Effector CD4-positive, alpha-beta T cell (primary cell): Measurements from ENCODE around the gene CXCL17.
"Not testable (repeated sequence)": the region's sequence is repeated elsewhere in the genome, so short reads cannot be mapped to it uniquely, and the experiment has no call there.

ENCODE experiments used
- DNase-seq: peaks from one replicate; pipeline ENCODE4 v3.0.0-alpha.2; 2020

Gene CXCL17

DNA sequence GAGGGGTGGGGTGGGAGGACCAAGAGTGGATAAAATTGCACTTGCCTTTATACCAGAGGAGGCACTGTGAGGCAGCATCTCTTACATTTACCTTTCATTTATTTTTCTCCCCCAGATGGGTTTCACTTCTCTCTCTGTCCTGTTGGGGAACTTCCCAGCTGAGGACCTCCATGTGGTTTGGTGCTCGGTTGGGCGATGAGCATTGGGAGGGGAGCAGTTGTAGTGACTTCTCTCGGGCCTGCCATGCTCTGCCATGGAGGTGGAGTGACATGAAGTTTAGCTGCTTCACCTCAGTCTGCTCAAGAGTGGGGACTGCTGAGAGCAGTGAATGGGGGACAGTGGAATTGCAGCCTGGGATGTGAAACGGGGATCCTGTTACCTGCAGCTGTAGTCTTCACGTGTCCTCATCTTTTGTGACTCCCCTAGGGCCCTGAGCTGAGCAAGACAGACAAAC lies 23.1 kb upstream of the CXCL17 start:
- no peak for DNase-seq

DNA sequence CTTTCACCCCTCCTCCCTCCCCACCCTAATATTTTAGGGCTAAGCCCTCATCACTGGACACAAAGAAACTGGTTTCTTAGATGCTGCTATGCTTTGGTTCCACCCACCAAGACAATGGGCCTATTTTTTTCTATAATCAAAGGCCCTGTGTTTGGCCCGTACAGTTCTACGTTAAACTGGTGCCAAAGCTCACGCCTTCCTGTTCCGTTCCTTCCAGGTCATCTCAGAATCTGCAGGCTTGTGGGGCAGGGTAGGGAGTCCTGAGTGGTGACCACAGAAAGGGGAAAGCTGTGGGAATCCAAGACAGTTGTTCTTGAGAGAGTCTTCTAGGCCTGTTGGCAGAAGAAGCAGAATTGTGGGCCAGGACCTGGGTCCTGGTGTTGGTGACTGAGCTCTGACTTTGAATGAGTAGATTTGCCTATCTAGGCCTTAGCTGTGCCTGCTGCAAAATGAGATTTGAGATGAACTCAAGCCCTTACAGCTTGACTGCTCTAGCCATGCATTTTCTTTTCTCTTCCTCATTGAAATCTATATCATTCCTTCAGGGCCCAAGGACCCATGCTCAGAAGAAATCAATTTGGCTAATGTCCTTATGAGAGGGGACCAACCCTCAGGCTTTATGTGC lies 19.1 kb upstream of the CXCL17 start:
- DNase-seq: no peak

GRCh38 chr19:42461231-42461630 lies 18.5 kb upstream of the CXCL17 start:
- not testable (repeated sequence) for DNase-seq

GRCh38 chr19:42459926-42460325 lies 17.2 kb upstream of the CXCL17 start:
- no peak for DNase-seq

DNA sequence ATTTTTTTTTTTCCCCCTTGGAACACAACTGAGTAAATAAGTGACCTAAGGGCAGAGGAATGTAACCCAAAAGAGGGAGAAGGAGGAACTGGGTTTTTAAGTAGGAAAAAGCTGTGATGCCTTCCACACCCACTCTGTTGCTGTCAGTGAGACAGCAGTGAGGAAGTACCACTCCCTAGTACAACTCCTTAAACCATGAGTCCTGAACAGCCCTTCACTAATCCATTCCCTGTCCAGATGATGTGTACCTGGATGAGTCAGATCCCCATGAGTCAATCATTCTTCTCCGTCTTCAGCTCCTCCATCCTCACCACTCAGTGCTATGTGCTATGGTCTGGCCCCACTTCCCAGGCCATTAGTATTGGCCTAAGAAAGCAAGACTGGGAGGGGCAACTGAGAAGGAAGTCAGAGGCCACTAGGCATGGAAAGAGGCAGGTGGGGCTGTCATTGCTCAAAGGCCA lies 12.9 kb upstream of the CXCL17 start:
- DNase-seq: no peak

- no peak for DNase-seq
Observed at GRCh38 chr19:42455086-42455485, 12.3 kb upstream of the CXCL17 start.

GRCh38 chr19:42452590-42452989 lies 9.8 kb upstream of the CXCL17 start:
- no peak for DNase-seq

GRCh38 chr19:42450314-42450934 lies 7.7 kb upstream of the CXCL17 start:
- peak; percentile 73 for DNase-seq

DNA sequence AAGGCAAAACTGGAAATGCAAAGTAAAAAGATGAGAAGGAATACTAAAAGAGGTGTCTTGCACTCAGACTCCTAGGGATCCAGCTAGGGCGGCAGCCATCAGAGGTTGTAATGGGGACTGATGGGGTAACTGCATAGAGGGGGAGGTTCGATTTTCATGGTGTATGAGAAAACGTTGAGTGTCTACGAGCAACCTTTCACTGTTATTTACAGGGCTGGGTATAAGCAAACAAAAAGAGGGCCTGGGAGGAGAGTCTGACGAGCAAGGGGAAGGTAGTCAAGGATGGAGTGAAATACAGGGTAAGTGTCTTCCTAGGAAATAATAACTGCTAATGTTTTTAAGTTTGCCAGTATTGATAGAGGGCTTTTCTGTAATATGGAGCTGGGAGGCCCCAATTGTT lies 5.6 kb upstream of the CXCL17 start:
- DNase-seq: not testable (repeated sequence)

DNA sequence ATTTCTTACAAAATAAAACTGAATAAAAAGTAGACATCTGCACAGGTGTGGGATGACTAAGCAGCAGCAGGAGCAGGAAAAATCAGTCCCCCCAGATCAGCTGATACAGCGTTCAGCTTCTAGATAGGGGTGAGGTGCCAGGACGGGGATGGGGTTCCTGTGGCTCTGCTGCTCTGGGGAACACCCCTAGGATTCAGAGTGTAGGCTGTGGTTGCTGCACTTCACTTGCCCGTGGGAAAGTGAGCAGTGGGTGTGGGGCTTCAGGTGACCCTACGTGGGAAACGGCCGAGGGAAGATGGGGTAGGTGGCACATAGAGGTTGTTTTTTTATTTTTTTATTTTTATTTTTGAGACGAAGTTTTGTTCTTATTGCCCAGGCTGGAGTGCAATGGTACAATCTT lies 3.2 kb upstream of the CXCL17 start:
- no peak for DNase-seq

GRCh38 chr19:42443944-42444398 lies 1.2 kb upstream of the CXCL17 start:
- no peak for DNase-seq

- DNase-seq: no peak
Observed at GRCh38 chr19:42441049-42441445, 1.7 kb downstream of the CXCL17 start.

DNA sequence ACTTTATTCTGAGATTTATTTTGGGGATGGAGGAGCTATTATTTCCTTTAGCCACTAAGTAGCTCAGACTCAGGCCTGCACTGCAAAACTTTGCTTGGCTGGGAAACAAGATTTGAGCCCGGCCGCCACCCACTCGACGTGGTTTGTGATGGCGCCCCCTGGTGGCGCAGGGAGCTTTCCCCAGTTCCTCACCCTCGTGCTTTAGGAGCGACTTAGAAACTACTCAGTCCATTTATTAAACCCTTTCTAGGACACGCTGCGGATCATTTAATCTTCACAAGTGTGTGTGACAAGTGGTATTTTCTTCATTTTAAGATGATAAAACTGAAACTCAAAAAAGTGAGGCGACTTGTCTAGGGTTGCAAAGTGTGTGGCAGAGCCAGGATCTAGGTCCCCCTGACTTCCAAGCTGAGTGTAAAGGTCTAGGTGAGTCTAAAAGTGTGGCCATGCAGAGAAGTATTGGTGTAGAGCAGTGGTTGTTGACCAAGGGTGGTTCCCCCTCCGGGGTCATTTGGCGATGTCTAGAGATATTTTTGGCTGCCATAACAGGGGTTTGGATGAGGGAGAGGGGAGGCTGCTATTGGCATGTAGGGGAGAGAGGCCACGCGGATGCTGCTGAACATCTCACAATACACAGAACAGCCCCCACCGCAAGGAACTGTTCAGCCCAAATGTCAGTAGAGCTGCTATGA lies 2.2 kb downstream of the CXCL17 start:
- DNase-seq: peak; percentile 74

DNA sequence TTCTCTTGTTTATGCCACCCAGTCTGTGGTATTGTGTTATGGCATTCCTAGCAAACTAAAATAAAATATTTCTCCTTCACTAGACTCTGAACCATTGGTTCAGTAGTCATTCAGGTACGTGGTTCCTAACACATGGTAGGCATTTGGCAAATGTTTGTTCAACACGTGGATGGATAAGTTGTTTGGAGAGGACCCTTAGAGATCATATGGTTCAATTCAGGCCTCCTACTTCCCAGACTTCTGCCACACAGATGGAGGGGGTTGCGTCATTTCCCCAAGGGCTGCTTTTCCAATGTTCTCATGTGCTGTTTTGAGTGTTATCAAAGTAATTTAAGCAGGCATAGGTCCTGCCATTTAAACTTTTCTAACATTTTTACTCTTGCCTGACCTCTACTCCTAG lies 6.7 kb downstream of the CXCL17 start:
- no peak for DNase-seq

DNA sequence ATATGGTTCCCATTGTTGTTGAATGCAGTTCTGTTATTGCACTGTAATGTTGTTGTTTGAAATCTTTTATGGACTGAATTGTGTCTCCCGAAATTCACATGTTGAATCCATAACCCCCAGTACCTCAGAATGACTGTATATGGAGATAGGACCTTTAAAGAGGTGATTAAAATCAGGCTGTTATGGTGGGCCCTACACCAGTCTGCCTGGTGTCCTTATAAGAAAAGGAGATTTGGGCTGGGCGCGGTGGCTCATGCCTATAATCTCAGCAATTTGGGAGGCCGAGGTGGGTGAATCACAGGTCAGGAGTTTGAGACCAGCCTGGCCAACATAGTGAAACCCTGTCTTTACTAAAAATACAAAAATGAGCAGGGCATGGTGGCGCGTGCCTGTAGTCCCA lies 7.4 kb downstream of the CXCL17 start:
- DNase-seq: no peak

- peak; percentile 57 for DNase-seq
Observed at GRCh38 chr19:42433503-42434260, 9.1 kb downstream of the CXCL17 start.

- no peak for DNase-seq
Observed at GRCh38 chr19:42431486-42431885, 11.3 kb downstream of the CXCL17 start.

DNA sequence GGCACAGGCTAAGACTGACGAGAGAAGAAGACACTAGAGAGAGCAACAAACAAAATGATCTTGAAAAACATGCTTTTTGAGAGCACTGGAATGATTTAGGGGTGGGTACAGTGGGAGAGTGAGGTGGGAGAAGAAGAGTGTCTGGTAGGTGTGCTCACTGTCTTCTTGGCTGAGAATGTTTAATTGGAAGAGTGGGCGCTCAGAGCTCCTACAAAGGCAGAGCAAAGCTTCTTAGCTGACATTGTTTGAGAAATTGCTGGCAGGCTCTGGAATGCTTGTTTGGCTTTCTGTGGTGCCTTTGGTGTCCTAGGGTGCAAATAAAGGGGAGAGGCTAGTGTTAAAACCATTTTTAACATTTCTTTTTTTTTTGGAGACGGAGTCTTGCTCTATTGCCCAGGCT lies 14.1 kb downstream of the CXCL17 start:
- DNase-seq: no peak

DNA sequence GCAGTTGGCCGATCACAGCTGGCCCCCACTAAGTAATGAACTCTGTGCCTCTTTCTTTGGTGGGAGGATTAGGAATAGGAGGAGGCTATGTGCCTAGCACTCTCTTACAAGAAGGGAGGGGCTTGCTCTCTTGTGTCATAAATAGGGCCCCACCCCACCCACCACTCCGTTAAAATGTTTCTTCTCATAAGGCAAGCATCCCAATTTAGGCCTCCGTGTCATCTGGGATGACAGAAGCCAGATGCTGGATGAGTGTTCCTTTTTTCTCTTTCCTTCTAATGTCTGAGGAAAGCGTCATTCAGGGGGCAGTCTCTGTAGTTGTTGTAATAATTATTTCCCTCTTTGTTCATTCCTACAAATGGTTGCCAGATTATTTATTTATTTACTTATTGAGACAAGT lies 15.4 kb downstream of the CXCL17 start, which contains the start of gene LIPE:
Gene LIPE, minus strand, starts transcription at position 76 of the 400 bp plus-strand sequence. CDS start 239 bp downstream, outside the sequence.
- no peak for DNase-seq

DNA sequence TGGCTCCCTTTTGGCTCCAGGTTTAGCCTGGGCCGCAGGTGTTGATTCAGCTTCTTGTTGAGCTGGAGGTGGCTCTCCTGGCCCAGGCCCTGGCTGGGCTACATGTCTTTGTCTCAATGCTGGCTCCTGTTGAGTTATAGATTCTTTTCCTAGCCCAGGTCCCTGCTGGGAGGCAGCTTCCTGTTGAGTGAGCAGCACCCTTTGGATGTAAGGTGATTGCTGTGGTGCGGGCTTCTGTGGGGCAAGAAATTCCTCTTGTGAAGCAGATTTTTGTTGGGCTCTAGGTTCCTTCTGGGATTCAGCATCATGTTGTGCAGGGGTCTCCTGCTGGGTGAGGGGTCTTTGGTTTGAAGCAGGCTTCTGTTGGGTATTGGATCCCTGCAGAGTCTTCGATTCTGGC lies 16.1 kb downstream of the CXCL17 start:
- DNase-seq: no peak

DNA sequence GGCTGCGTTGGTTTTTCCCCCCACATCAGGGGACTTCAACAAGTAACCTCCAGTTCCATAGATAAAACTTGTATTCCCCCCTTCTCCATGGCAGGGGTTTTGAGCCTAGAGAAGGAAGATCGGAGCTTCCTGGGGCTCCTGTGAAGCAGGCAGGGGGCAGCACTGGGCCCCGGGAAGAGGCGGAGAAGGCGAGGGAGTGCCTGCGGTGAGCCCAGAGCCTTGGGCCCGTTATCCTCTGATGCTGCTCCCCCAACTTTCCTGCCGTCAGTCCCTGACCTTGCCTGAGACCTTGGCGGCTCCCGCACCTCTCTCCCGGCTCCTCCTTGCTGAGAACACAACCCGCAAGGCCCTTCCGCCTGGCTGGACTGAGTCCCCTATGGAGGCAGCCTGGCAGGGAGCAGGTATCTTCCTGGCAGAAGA lies 18.0 kb downstream of the CXCL17 start:
- DNase-seq: no peak

DNA sequence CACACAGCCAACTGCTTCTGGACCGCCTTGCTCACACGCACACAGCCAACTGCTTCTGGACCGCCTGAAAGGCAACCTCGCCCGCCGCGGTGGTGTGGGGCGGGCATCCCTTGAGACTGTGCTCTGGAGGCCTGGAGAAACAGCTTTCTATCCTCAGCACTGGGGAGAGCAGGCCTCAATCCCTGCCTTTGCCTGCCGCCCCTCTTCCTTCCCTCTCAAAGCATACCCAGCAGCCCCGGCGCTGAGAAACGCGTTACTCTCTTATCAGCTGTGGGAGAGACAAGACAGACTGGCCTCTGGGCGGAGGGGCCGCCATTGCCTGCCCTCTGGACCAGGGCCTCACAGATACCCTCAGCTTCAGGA lies 18.4 kb downstream of the CXCL17 start:
- no peak for DNase-seq
